CD4-positive, alpha-beta T cell treated with Interleukin-10 for 1 hour (primary cell): ENCODE measurements around the gene ATP1A4.

ENCODE experiments used
- DNase-seq: peaks from one replicate; pipeline ENCODE4 v3.0.0-alpha.2; 2020

The ATP1A4 gene

DNA sequence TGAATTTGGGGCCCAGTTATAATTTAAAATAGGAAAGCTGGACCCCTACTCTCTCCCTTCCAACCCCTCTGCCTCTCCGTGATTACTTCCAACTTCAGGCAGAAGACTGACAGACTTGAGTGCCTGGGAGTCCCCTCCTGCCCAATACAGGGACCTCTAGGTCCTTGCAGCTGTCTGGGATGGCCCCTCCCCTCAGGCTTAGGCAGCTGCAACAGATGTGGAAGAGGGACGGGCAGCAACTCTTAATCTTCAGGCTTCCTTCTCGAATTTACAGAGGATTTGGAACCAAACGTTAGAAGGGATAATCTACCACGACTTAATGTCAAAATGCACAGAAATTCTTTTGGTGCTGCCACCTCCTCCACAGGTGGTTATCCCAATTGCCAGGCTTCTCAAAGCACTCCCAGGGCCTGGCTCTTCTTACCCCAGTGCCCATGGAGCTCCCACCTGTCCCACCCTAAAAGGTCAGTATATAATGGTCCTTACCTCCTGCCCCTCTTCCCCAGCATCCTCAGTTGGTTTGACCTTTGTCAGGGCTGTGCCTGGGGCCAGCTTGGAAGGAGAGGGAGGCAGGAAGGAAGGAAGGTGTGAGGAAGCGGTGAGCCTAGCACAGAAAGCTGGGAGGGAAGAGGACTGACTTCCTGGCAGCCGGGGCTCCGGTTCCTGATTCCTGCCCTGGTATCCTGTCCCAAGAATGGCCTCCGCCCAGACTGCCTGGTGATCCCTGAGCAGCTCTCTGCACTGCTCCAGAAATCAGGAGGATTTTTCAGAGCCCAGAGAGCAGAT, 56.6 kb downstream of the ATP1A4 start:
- no peak for DNase-seq

DNA sequence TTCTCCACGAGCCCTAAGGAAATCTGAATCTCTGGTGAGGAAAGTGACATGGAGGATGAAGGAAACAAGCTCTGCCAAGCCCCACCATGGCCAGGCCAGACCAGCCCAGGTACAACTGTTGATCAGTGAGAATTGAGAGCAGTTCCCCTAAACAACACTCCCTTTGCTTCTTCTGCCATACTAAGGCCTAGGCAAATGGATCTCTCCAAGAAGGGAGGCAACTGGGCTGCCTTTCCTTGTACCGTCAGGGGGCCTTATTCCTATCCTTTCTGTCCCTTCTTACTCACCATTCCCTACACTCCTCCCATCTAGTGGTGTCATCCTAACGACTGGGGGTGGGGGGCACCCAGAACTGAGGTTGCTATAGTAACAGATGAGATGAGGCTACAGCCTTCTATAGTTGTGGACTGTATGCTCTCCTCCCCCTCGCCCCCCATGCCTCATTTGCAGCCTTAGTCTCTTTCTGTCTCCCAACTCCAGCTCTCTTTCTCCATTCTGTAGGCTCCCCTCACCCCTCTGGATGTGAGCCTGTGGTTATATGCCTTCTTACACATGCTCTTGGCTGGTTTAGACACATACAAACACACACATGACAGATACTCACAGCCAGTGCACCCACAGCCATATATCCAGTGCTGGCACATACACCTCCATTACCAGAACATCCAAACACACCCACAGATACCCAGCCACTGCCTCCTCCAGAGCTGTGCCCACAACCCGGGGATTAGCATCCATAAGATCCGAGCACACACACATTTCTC, 57.3 kb downstream of the ATP1A4 start:
- no peak for DNase-seq

GRCh38 chr1:160209321-160210046, 58.1 kb downstream of the ATP1A4 start:
- DNase-seq = no peak

GRCh38 chr1:160210561-160210960, 59.2 kb downstream of the ATP1A4 start:
- DNase-seq = no peak

- DNase-seq = no peak
Measured at GRCh38 chr1:160211046-160211790, 59.8 kb downstream of the ATP1A4 start.

GRCh38 chr1:160214481-160215140, 63.2 kb downstream of the ATP1A4 start:
- DNase-seq = no peak

DNA sequence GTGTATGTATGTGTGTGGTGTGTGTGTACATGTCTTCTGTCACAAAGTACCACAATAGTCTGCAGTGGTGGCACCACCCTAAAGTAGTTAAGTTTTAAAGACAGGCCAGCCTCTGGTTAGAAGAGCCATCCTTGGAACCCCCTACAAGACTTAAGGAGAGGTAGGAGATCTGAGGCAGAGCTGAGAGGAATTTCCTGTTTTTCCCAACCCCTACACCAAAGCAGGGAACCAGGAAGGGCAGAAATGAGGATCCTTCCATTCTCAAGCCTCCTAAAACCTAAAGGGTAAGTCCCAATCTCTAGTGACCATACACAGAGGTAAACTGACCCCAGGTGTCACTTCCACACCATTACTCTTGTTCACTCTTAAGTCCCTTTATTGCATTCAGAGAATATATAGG, 64.9 kb downstream of the ATP1A4 start:
- DNase-seq = no peak

DNA sequence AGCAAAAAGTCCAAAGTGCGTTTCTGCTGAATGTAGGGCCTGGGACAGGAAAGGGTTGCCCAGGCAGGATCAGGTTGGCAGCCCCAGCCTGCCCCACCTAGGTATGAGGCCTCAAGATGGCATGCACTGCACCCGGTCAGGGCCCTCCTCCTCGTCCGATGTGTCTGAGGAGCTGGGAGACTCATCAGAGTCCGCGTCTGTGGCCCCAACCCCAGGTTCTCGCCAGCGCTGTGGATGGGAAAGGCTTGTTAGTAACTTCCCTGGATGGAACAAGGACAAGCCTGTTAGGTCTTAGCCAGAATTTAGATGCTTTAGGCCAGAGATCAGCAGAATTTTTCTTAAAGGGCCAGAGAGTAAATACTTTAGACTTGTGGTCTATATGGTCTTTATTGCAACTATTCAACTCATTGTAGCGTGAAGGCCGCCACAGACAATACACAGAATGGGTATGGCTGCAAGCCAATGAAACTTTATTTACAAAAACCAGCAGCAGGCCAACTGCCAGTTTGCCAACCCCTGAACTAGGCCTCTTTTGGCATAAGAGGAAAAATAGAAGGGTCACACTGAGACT, 66.2 kb downstream of the ATP1A4 start:
- DNase-seq = no peak

DNA sequence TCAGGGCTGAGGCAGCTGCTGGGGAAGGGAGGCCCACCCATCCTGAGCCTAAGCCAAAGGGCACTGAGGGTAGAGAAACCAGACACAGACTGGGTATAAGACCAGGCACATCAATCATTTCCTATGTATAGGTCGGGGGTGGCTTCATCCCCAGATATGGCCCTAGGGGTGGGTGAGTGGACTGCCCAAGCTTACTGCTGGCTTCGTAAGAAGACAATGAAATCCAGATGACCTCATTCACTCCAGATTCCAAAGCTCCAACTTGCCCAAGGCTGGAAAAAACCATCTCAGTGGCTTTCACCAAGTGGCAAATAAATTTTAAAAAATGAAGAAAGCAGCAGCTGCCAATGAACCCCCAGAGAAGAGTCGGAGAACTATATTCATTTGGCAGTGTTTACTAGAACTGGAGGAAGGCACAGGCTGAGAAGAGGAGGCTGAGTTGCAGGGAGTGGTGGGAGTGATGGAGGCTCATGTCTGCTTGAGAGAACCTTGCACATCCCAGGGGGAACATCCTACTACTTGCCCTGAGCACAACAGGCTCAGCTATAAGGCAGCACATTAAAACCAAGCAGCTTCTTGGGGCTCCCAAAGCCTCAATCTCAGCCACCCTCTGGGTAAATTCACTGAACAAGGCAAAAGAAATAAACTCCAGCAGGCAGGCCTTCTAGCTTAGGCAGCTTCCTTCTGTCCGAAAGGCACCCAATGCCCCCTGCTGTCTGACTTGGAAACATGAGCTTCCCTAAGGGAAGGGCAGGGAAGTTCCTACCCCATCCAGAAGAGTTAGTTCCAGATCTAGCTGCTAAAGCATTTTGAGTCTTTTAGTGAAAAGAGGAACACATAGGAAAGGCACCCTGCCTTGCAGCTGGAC, 67.9 kb downstream of the ATP1A4 start:
- no peak for DNase-seq

DNA sequence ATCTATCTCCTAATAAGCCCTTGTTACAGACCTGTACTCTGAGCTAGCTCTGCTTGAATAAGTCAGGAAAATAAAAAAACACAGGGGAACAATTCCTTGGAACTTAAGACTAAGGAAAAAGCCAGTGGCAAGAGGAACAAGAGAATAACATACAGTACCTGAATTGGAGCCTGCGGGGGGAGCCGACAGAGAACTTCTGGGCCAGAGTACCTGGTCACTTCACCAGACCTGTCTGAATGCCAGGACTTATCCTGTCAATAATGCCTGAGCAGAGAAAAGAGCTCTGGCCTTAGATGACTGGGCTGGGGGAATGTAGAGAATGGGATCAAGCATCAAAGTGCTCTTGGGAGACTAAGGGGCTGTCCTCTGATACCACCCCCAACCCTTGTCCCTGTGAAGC, 68.9 kb downstream of the ATP1A4 start:
- DNase-seq = no peak

- no peak for DNase-seq
Measured at GRCh38 chr1:160221089-160221488, 69.7 kb downstream of the ATP1A4 start.

GRCh38 chr1:160222546-160222945, 71.1 kb downstream of the ATP1A4 start:
- no peak for DNase-seq

DNA sequence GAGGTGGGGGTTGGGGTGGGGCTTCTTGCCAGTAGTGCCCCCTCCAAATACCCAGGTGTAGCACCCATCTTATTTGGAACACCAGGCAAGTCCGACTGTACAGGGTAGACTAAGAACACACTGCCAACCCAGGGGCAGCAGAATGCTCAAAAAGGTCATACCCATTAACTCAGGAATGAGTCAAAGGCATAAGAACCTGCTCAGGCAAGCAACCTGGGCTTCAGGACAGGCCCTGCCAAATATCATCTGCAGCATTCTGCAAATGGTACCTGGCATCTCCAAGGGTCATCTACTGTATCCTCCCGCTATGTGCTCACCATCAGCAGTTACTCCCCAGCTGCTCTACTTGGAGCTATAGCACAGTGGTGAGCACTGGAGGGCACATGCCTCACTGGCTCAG, 73.2 kb downstream of the ATP1A4 start:
- no peak for DNase-seq

DNA sequence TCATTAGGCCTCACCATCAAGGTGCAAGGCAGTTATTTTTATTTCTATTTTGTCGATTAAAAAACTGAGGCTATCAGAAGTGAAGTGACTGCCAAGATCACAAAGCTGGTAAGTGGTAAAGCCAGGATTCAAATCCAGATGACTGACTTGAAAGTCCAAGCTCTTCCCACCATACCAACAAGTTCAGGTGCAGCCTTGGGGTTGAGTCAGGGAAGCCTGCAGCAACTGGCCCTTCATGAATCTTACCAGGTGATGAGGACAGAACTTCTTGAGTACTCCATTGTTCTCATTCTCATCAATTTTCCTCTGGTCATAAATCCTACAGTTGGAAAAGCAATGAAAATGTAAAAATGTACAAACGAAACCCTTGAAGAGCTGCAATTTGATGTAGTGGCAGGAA, 73.9 kb downstream of the ATP1A4 start:
- no peak for DNase-seq

DNA sequence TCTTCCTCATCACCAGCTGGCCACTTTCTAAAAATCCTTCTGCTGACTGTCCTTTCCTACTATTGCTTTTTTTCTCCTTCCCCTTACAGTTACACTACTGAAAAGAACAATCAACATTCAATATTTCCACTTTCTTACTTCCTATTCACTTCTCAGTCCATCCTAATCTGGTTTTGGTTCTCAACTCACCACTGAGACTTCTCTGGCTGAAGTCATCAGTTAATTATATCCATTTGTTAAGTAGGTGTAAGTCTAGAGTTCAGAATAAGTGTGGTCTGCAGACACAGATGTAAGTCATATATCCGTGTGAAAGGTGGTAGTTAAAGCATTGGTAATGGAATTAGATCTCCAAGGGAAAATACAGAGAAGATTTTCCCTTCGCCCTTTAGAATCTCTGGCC, 75.2 kb downstream of the ATP1A4 start:
- no peak for DNase-seq

DNA sequence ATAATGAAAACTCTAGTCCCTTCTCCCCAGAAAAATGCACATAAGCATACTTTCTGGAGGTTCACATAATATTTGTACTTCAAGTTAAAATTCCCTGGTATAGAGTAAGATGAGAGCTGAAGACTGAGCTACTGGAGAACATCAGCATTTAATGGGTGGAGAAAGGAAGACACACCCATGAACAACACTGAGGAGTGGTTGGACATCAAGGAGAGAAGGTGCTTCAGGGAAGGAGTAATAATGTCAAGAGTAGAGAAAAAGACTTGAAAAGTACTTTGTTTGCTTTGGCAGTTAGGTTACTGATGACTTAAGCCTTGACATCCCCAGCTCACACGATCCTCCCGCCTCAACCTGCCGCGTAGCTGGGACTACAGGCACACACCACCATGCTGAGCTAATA, 75.6 kb downstream of the ATP1A4 start:
- DNase-seq = no peak

GRCh38 chr1:160227561-160227960, 76.2 kb downstream of the ATP1A4 start:
- no peak for DNase-seq

GRCh38 chr1:160228431-160228830, 77.0 kb downstream of the ATP1A4 start:
- no peak for DNase-seq

DNA sequence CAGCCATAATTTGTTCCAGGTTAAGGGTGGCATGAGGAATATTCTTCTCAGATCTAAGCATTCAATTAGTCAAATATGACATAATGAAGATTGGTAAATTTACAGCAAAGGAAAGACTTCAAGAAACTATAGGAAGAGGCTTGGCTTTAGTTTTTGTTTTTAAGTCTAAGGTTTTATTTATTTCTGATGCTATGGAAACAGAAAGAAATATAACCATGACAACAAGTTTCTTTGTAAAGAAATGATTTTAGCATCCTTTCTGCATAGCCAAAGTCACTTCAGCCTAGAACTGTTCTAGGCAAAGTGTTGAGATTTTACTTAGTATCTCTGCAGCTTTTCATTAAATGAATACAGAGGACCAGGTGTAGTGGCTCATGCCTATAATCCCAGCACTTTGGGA, 81.5 kb downstream of the ATP1A4 start:
- no peak for DNase-seq
